GM19240 (cell line): ENCODE results near the gene PTPRD.

Source experiments
- DNase-seq: peaks from one replicate; pipeline ENCODE4 v3.0.0; 2011; ENCODE audit warnings: low spot score; ENCODE audit not compliant: insufficient read length

PTPRD gene

GRCh38 chr9:8844549-8844948, 1768.3 kb downstream of the PTPRD start:
- no peak for DNase-seq

- no peak for DNase-seq
Measured at GRCh38 chr9:8842402-8843193, 1770.2 kb downstream of the PTPRD start.

GRCh38 chr9:8838136-8838535, 1774.7 kb downstream of the PTPRD start:
- no peak for DNase-seq

GRCh38 chr9:8835291-8835690, 1777.5 kb downstream of the PTPRD start:
- DNase-seq: no peak

GRCh38 chr9:8832955-8833354, 1779.8 kb downstream of the PTPRD start:
- DNase-seq: no peak

GRCh38 chr9:8832386-8832785, 1780.4 kb downstream of the PTPRD start:
- DNase-seq: no peak

GRCh38 chr9:8831568-8831967, 1781.2 kb downstream of the PTPRD start:
- DNase-seq: no peak

GRCh38 chr9:8826281-8826680, 1786.5 kb downstream of the PTPRD start:
- DNase-seq: no peak

GRCh38 chr9:8825585-8826147, 1787.1 kb downstream of the PTPRD start:
- DNase-seq: no peak

- no peak for DNase-seq
Measured at GRCh38 chr9:8823131-8823895, 1789.5 kb downstream of the PTPRD start.

- no peak for DNase-seq
Measured at GRCh38 chr9:8822667-8823025, 1790.2 kb downstream of the PTPRD start.

GRCh38 chr9:8821910-8822666, 1790.7 kb downstream of the PTPRD start:
- no peak for DNase-seq

- no peak for DNase-seq
Measured at GRCh38 chr9:8817335-8817734, 1795.5 kb downstream of the PTPRD start.

- DNase-seq: no peak
Measured at GRCh38 chr9:8816361-8816760, 1796.4 kb downstream of the PTPRD start.

- DNase-seq: no peak
Measured at GRCh38 chr9:8815931-8816330, 1796.9 kb downstream of the PTPRD start.

GRCh38 chr9:8815219-8815618, 1797.6 kb downstream of the PTPRD start:
- DNase-seq: no peak

GRCh38 chr9:8812888-8813287, 1799.9 kb downstream of the PTPRD start:
- DNase-seq: no peak

- DNase-seq: no peak
Measured at GRCh38 chr9:8809741-8810140, 1803.1 kb downstream of the PTPRD start.

GRCh38 chr9:8806150-8806549, 1806.7 kb downstream of the PTPRD start:
- DNase-seq: no peak

GRCh38 chr9:8804613-8805012, 1808.2 kb downstream of the PTPRD start:
- no peak for DNase-seq

- no peak for DNase-seq
Measured at GRCh38 chr9:8802242-8802641, 1810.6 kb downstream of the PTPRD start.

GRCh38 chr9:8800196-8800595, 1812.6 kb downstream of the PTPRD start:
- DNase-seq: no peak
